CD4-positive, alpha-beta T cell treated with Interleukin-4 for 1 hour (primary cell): ENCODE measurements around the gene C14orf132.
"Not testable (repeated sequence)": the region's sequence is repeated elsewhere in the genome, so short reads cannot be mapped to it uniquely, and the experiment has no call there.

Experiments used
- DNase-seq, 2 donors: peaks; one replicate each; pipeline ENCODE4 v3.0.0-alpha.2; 2020 to 2022

C14orf132 gene

GRCh38 chr14:96060186-96060933 is 21.2 kb downstream of the C14orf132 start:
- DNase-seq: no peak

- no peak for DNase-seq
Measured at GRCh38 chr14:96062010-96062409, 22.8 kb downstream of the C14orf132 start.

- DNase-seq: no peak
Measured at GRCh38 chr14:96062506-96062905, 23.3 kb downstream of the C14orf132 start.

- no peak for DNase-seq
Measured at GRCh38 chr14:96064866-96065265, 25.7 kb downstream of the C14orf132 start.

GRCh38 chr14:96065661-96066459 is 26.7 kb downstream of the C14orf132 start:
- no peak for DNase-seq

GRCh38 chr14:96066976-96067375 is 27.8 kb downstream of the C14orf132 start:
- no peak for DNase-seq

GRCh38 chr14:96067985-96068930 is 29.1 kb downstream of the C14orf132 start:
- no peak for DNase-seq

GRCh38 chr14:96069421-96069820 is 30.3 kb downstream of the C14orf132 start:
- no peak for DNase-seq

- DNase-seq: no peak
Measured at GRCh38 chr14:96071561-96071960, 32.4 kb downstream of the C14orf132 start.

- no peak for DNase-seq
Measured at GRCh38 chr14:96072076-96072475, 32.9 kb downstream of the C14orf132 start.

- no peak for DNase-seq
Measured at GRCh38 chr14:96072746-96073145, 33.6 kb downstream of the C14orf132 start.

- DNase-seq: not testable (repeated sequence)
Measured at GRCh38 chr14:96073260-96074039, 34.3 kb downstream of the C14orf132 start.

- no peak for DNase-seq
Measured at GRCh38 chr14:96077983-96078624, 38.9 kb downstream of the C14orf132 start.

GRCh38 chr14:96078625-96079016 is 39.5 kb downstream of the C14orf132 start:
- DNase-seq: no peak

GRCh38 chr14:96079066-96079465 is 39.9 kb downstream of the C14orf132 start:
- no peak for DNase-seq

- no peak for DNase-seq
Measured at GRCh38 chr14:96080571-96080970, 41.4 kb downstream of the C14orf132 start.

GRCh38 chr14:96081224-96081623 is 42.1 kb downstream of the C14orf132 start:
- DNase-seq: no peak

- DNase-seq: no peak
Measured at GRCh38 chr14:96081767-96082400, 42.7 kb downstream of the C14orf132 start.

GRCh38 chr14:96082420-96083300 is 43.5 kb downstream of the C14orf132 start:
- DNase-seq: no peak

GRCh38 chr14:96083667-96084320 is 44.6 kb downstream of the C14orf132 start:
- no peak for DNase-seq
